HEK293 (cell line): ENCODE measurements around the gene ANKH.

Source experiments
- CTCF ChIP-seq: fragments of 450-650 bp; formaldehyde crosslinking; IDR thresholded peaks from 2 replicates; pipeline ENCODE4 v1.5.1; 2016; ENCODE audit warnings: missing biosample characterization, missing genetic modification characterization
- HOXA7 ChIP-seq: sonication (generic); formaldehyde crosslinking; IDR thresholded peaks from 2 replicates; pipeline ENCODE4 v1.8.1; 2022; ENCODE audit warnings: missing genetic modification reagents, borderline replicate concordance
- MZF1 ChIP-seq: fragments of 450-650 bp; formaldehyde crosslinking; IDR thresholded peaks from 2 replicates; pipeline ENCODE4 v1.5.1; 2017; ENCODE audit warnings: missing biosample characterization, missing genetic modification characterization, borderline replicate concordance
- RBAK ChIP-seq: fragments of 450-650 bp; formaldehyde crosslinking; IDR thresholded peaks from 2 replicates; pipeline ENCODE4 v1.5.1; 2016; ENCODE audit warnings: missing biosample characterization, missing genetic modification characterization
- ZNF10 ChIP-seq: fragments of 450-650 bp; formaldehyde crosslinking; IDR thresholded peaks from 2 replicates; pipeline ENCODE4 v1.5.1; 2017; ENCODE audit warnings: missing biosample characterization, missing genetic modification characterization
- ZNF112 ChIP-seq: fragments of 450-650 bp; formaldehyde crosslinking; IDR thresholded peaks from 2 replicates; pipeline ENCODE4 v1.5.0; 2017; ENCODE audit warnings: missing biosample characterization, missing genetic modification characterization
- ZNF239 ChIP-seq: fragments of 450-650 bp; formaldehyde crosslinking; IDR thresholded peaks from 2 replicates; pipeline ENCODE4 v1.5.1; 2016; ENCODE audit warnings: missing biosample characterization, missing genetic modification characterization
- ZNF274 ChIP-seq, 2 experiments: fragments of 200-500 bp in 1 of 2; fragments of 450-650 bp in 1 of 2; sonication (Bioruptor generic) in 1 of 2; formaldehyde crosslinking in 1 of 2; IDR thresholded peaks; 2 replicates each; pipeline versions ENCODE4 v1.5.1 to v1.6.1; 2014 to 2016; ENCODE audit warnings: borderline replicate concordance in 1 of 2, inconsistent platforms in 1 of 2, low read length in 1 of 2, missing biosample characterization in 1 of 2, missing genetic modification characterization in 1 of 2
- ZNF529 ChIP-seq: fragments of 450-650 bp; formaldehyde crosslinking; IDR thresholded peaks from 2 replicates; pipeline ENCODE4 v1.5.1; 2017; ENCODE audit warnings: missing genetic modification characterization, missing biosample characterization; ENCODE audit not compliant: insufficient replicate concordance
- ZNF580 ChIP-seq: fragments of 450-650 bp; formaldehyde crosslinking; IDR thresholded peaks from 2 replicates; pipeline ENCODE4 v1.5.1; 2016; ENCODE audit warnings: missing biosample characterization, missing genetic modification characterization
- ZNF610 ChIP-seq: fragments of 450-650 bp; formaldehyde crosslinking; IDR thresholded peaks from 2 replicates; pipeline ENCODE4 v1.5.1; 2016; ENCODE audit warnings: missing biosample characterization, missing genetic modification characterization, borderline replicate concordance
- ZNF629 ChIP-seq: fragments of 450-650 bp; formaldehyde crosslinking; IDR thresholded peaks from 2 replicates; pipeline ENCODE4 v1.5.1; 2017; ENCODE audit warnings: missing biosample characterization, missing genetic modification characterization
- ZNF639 ChIP-seq: fragments of 450-650 bp; formaldehyde crosslinking; IDR thresholded peaks from 2 replicates; pipeline ENCODE4 v1.5.1; 2016; ENCODE audit warnings: missing biosample characterization, missing genetic modification characterization

GRCh38 chr5:14710313-14710994 lies 161.1 kb downstream of the ANKH start:
- no peak for TF ChIP-seq CTCF
- TF ChIP-seq ZNF112 = no peak
- TF ChIP-seq ZNF10 = no peak
- TF ChIP-seq ZNF580 (tag by site-specific recombination) = no peak
- no peak for TF ChIP-seq RBAK (tag by site-specific recombination)
- no peak for TF ChIP-seq ZNF639 (tag by site-specific recombination)
- TF ChIP-seq ZNF239 (tag by site-specific recombination) = no peak
- TF ChIP-seq HOXA7 (CRISPR knock-in tag) = no peak
- no peak for TF ChIP-seq ZNF629 (tag by site-specific recombination)
- TF ChIP-seq ZNF274 (IDR thresholded peaks at IDR 0.05; ENCODE audit: low read length) = no peak
- no peak for TF ChIP-seq ZNF274 (tag by site-specific recombination; IDR thresholded peaks at IDR 0.05; ENCODE audit: borderline replicate concordance)
- no peak for TF ChIP-seq MZF1 (tag by site-specific recombination)
- no peak for TF ChIP-seq ZNF529 (tag by site-specific recombination)
- TF ChIP-seq ZNF610 (tag by site-specific recombination) = no peak
